ENCODE data around the gene TRAF1. TPM values are rescaled to one million over a fixed set of nuclear protein-coding genes. Genes with fewer than 3 reads are reported as not detected.

Gene TRAF1
- total RNA-seq, 4 donors from 2014 or later: 12.3 to 21.0 (median 19.8) TPM

DNA sequence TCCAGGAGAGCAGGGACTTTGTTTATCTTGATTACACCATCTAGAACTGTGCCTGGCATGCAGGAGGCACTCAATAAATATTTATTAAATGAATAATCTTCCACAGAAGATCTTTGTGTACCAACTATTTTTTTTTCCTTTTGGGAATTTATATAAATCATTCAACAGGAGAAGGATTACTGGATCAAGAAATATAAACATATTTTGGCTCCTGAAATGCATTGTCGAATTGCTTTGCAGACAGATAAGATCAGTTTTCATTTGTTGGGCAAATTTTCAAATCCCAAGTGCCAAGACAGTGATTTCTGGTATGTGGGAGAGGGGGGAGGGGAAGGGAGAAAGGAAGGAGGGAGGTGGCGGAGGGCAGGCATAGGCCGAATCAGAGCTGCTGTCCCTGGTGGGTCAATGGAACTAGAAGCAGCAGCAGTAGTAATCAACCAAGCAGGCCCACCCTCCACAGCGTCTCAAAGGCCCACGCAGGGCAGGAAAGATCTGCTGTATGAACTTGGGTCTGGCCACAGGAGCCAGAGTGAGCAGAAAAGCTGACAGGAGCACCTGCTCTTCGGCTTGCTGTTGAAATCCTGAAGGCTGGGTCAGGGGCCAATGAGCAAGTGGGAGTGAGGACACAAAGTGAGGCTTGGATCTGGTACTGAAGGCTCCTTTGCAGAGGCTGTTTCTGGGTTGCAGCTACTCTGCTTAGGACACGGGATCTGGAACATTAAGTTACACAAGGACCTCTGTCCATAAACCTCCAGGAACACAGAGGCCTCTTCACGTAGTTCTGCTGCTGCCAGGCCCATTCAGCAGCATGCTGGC is 15.8 kb upstream of the TRAF1 start:
- H3K4me3 ChIP-seq: no peak overlapping the region
- H3K9me3 ChIP-seq: no peaks in the 10 kb centered on the region
- no peaks in the 10 kb centered on the region for H3K36me3 ChIP-seq
- H3K4me1 ChIP-seq: peaks cover 4 to 49% (median 16%) of the 10 kb centered on the region in 4 donors
- H3K27ac ChIP-seq: peak overlapping the region; percentile 53 to 93 (median 74)
- no peaks in the 10 kb centered on the region for H3K27me3 ChIP-seq
- TF ChIP-seq POLR2A (IDR thresholded peaks at IDR 0.05) (no peak), EP300 (IDR thresholded peaks at IDR 0.05) (peak in 1 of 2 donors; percentile 71)
- WGBS, 2 donors: 17 to 26% methylated on average over 8 of the region's 8 CpGs
- DNase-seq (ENCODE audit: low spot score in 2 of 2): no peak

GRCh38 chr9:120941046-120941770 is 14.6 kb upstream of the TRAF1 start:
- H3K27ac ChIP-seq: peak overlapping the region in 2 of 4 donors; percentile 70 to 85
- DNase-seq (ENCODE audit: low spot score in 2 of 2): no peak
- H3K36me3 ChIP-seq: no peaks in the 10 kb centered on the region
- H3K4me3 ChIP-seq: no peak overlapping the region
- TF ChIP-seq EP300 (IDR thresholded peaks at IDR 0.05): peak in 1 of 2 donors; percentile 12
- TF ChIP-seq POLR2A (IDR thresholded peaks at IDR 0.05): no peak
- H3K9me3 ChIP-seq: no peaks in the 10 kb centered on the region
- H3K27me3 ChIP-seq: no peaks in the 10 kb centered on the region
- WGBS, 2 donors: 69 to 73% methylated on average over 6 of the region's 6 CpGs
- peaks cover 4 to 57% (median 24%) of the 10 kb centered on the region in 4 donors for H3K4me1 ChIP-seq

DNA sequence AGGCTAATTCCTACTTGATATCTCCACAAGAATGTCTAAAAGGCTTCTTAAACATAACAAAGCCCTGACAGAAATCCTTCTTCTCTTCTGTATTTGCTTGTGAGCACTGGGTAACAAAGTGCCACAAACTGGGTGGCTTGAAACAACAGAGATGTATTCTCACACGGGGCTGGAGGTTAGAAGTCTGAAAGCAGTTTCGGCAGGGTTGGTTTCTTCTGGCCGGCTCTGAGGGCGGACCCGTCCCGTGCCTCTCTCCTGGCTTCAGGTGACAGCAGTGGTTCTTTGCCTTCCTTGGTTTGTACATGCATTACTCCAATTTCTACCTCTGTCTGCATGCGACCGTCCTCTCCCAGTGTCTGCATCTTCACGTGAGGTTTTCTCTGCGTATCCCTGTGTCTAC is 14.0 kb upstream of the TRAF1 start:
- Histone ChIP-seq H3K36me3 (no peaks in the 10 kb centered on the region), H3K27me3 (no peaks in the 10 kb centered on the region), H3K4me3 (no peak overlapping the region), H3K4me1 (peaks cover 4 to 59% (median 30%) of the 10 kb centered on the region in 4 donors), H3K27ac (peak overlapping the region in 1 of 4 donors; percentile 85), H3K9me3 (no peaks in the 10 kb centered on the region)
- no peak for DNase-seq (ENCODE audit: low spot score in 2 of 2)
- WGBS, 2 donors: 88 to 89% methylated on average over 10 of the region's 10 CpGs
- TF ChIP-seq, protein P1, sequence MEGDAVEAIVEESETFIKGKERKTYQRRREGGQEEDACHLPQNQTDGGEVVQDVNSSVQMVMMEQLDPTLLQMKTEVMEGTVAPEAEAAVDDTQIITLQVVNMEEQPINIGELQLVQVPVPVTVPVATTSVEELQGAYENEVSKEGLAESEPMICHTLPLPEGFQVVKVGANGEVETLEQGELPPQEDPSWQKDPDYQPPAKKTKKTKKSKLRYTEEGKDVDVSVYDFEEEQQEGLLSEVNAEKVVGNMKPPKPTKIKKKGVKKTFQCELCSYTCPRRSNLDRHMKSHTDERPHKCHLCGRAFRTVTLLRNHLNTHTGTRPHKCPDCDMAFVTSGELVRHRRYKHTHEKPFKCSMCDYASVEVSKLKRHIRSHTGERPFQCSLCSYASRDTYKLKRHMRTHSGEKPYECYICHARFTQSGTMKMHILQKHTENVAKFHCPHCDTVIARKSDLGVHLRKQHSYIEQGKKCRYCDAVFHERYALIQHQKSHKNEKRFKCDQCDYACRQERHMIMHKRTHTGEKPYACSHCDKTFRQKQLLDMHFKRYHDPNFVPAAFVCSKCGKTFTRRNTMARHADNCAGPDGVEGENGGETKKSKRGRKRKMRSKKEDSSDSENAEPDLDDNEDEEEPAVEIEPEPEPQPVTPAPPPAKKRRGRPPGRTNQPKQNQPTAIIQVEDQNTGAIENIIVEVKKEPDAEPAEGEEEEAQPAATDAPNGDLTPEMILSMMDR (IDR thresholded peaks at IDR 0.05): no peak

DNA sequence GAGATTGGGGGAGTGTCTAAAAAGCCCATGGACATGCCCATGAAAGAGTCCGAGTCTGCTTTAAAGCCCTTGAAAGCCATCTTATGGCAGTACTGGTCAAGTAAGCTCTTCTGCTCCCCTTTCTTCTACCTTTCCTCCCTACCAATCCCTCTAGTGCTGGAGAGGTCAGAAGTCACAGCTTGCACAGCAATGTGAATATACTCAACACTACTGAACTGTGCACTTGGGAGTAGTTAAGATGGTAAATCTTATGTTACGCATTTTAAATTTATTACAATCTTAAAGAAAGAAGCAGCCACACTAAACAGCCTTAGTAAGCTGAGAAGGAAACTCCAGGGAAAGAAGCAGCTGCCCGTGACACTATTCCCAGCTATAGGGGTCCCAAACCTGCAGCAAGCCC is 12.3 kb upstream of the TRAF1 start:
- TF ChIP-seq, protein P1 (IDR thresholded peaks at IDR 0.05): no peak
- TF ChIP-seq POLR2A (IDR thresholded peaks at IDR 0.05): no peak
- no peak for TF ChIP-seq EP300 (IDR thresholded peaks at IDR 0.05)
- H3K4me1 ChIP-seq: peaks cover 4 to 74% (median 47%) of the 10 kb centered on the region in 4 donors
- peak overlapping the region in 2 of 4 donors; percentile 40 to 44 for H3K27ac ChIP-seq
- H3K27me3 ChIP-seq: no peaks in the 10 kb centered on the region
- no peaks in the 10 kb centered on the region for H3K9me3 ChIP-seq
- no peaks in the 10 kb centered on the region for H3K36me3 ChIP-seq
- no peak overlapping the region for H3K4me3 ChIP-seq
- DNase-seq (ENCODE audit: low spot score in 2 of 2): no peak
- WGBS, 2 donors: 84 to 90% methylated on average over 3 of the region's 3 CpGs

DNA sequence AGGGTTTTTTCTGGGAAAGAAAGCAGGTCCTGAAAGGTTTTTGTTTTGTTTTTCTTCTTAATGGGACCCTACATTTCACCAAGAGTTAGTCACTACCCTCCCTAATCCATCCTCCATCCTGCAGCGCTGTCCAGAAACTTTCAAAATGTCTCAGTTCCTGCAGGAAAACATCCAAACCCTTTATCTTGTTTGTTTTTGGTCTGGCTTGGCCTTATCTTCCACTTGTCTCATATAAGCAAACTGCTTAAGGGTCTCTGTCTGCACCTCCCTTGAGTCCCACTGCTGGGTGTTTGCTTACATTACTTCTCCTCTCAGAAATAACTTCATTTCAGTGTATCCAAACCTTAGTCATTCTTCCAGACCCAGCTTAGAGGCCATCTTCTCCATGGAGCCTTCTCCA is 11.0 kb upstream of the TRAF1 start:
- Histone ChIP-seq H3K36me3 (no peaks in the 10 kb centered on the region), H3K9me3 (no peaks in the 10 kb centered on the region), H3K27me3 (no peaks in the 10 kb centered on the region), H3K4me1 (peaks cover under 1 to 75% (median 40%) of the 10 kb centered on the region in 4 donors), H3K4me3 (no peak overlapping the region), H3K27ac (peak overlapping the region in 3 of 4 donors; percentile 68 to 95 (median 95))
- WGBS, 2 donors: 59 to 60% methylated on average over 1 of the region's 1 CpG
- no peak for DNase-seq (ENCODE audit: low spot score in 2 of 2)
- no peak for TF ChIP-seq EP300 (IDR thresholded peaks at IDR 0.05)
- no peak for TF ChIP-seq POLR2A (IDR thresholded peaks at IDR 0.05)
- TF ChIP-seq, protein P1 (IDR thresholded peaks at IDR 0.05): no peak

DNA sequence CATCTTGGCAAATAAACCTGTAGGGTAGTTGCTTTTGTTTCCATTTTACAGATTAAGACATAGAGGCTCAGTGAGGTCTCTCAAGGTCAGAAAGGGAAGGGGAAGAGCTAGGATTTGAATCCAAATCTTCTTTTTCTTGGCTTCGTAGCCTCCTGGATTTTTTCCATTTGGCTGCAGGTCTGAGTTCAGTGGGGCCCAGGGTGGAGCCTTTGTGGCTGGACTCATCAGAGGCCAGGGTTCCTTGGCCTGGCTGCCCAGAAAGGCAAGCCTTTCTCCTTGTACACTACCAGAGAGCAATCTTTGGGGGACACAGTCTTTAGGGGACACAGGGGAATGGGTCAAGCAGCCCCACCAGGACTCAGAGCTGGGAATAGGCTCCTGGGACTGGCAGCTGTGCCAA is 10.5 kb upstream of the TRAF1 start:
- WGBS, 2 donors: 46 to 75% methylated on average over 1 of the region's 1 CpG
- Histone ChIP-seq H3K4me1 (peaks cover 0 to 75% (median 40%) of the 10 kb centered on the region in 4 donors), H3K27ac (peak overlapping the region; percentile 68 to 95 (median 93)), H3K4me3 (no peak overlapping the region), H3K36me3 (no peaks in the 10 kb centered on the region), H3K27me3 (no peaks in the 10 kb centered on the region), H3K9me3 (no peaks in the 10 kb centered on the region)
- TF ChIP-seq, protein P1 (IDR thresholded peaks at IDR 0.05): no peak
- no peak for TF ChIP-seq EP300 (IDR thresholded peaks at IDR 0.05)
- TF ChIP-seq POLR2A (IDR thresholded peaks at IDR 0.05): no peak
- peak in 1 of 2 donors; percentile 49 for DNase-seq (ENCODE audit: low spot score in 2 of 2)

Data from tibial nerve (tissue), 4 donors.